ENCODE results near the gene NOXO1. TPM values are rescaled to one million over a fixed set of nuclear protein-coding genes. Genes with fewer than 3 reads are reported as not detected.

NOXO1 gene
- total and polyA plus RNA-seq, 9 of the 15 experiments (the other 6 are each of a cell fraction or from before 2014, with no cell fraction given) = not detected

- WGBS (ENCODE audit: insufficient coverage, low coverage, missing lambda C conversion rate) = 9% methylated on average over 30 of the region's 53 CpGs
- in situ Hi-C loops (cut with MboI) (loop anchor here (5.0 kb wide), 1 partner anchor 119 kb away; no protein-coding TSS in a partner anchor), intact Hi-C loops (cut with micrococcal nuclease) (loop anchor here (1.0 to 5.0 kb wide), 2 partner anchors 117 to 244 kb away; partner anchors contain the start of gene RNPS1)
- peaks cover 15% of the 10 kb centered on the region for H3K79me2 ChIP-seq (ENCODE audit: control insufficient read depth, insufficient read depth, low read length)
- H3K27me3 ChIP-seq (ENCODE audit: control insufficient read depth in 2 of 2, insufficient read depth in 2 of 2, low read length in 2 of 2) = no peaks in the 10 kb centered on the region
- POLR2A ChIA-PET = interaction anchor here (0.6 to 3.3 kb wide), 3 partner anchors 9 to 131 kb away, joined by 4 to 35 read pairs (median 4); partner anchors contain the start of gene TRAF7
- ATAC-seq (peak; percentile 85), FAIRE-seq (peak; percentile 94), DNase-seq (ENCODE audit: extremely low read depth in 1 of 4, low spot score in 3 of 4) (peak; percentile 90 to 96 (median 92))
- H3K4me3 ChIP-seq = peak overlapping the region; percentile 41
- H3K9ac ChIP-seq (ENCODE audit: insufficient read depth in 1 of 2, low read depth in 2 of 2, low read length in 2 of 2) = peak overlapping the region; percentile 48 to 89; a peak in 3 of 4 replicates
- peak overlapping the region; percentile 87 for H3K4me2 ChIP-seq (ENCODE audit: insufficient read depth, low read length)
- peak overlapping the region; percentile 99 for H2AFZ ChIP-seq (ENCODE audit: low read depth, low read length)
- BruUV-seq (replicated peaks) = no TSS peak
- peak overlapping the region; percentile 76 for H3K27ac ChIP-seq (ENCODE audit: extremely low read depth, low read depth, low read length)
- no peaks in the 10 kb centered on the region for H3K9me1 ChIP-seq (ENCODE audit: control insufficient read depth, insufficient read depth, low read length)
- CTCF ChIA-PET (ENCODE audit: low intra/inter-chr PET ratio) = interaction anchor here (0.7 to 2.1 kb wide), 5 partner anchors 24 to 132 kb away, joined by 3 to 15 read pairs (median 5); partner anchors contain the start of genes NTHL1, TRAF7 and TSC2
- peaks cover 22 to 80% of the 10 kb centered on the region in 2 experiments; a peak in 4 of 5 replicates for H3K4me1 ChIP-seq (replicated peaks in 1 of 2; ENCODE audit: control insufficient read depth in 2 of 2, insufficient read depth in 2 of 2, low read length in 2 of 2)
- no peaks in the 10 kb centered on the region for H3K36me3 ChIP-seq (ENCODE audit: control insufficient read depth, insufficient read depth, low read length)
- no peaks in the 10 kb centered on the region for H3K9me3 ChIP-seq (replicated peaks; ENCODE audit: control insufficient read depth, insufficient read depth, low read depth, low read length)
- 0 out of 2 replicates have a peak, but pooled peaks cover 7% of the 10 kb centered on the region for H4K20me1 ChIP-seq (replicated peaks; ENCODE audit: control insufficient read depth, insufficient read depth, low read length)
- TF ChIP-seq MYC (IDR thresholded peaks at IDR 0.05; ENCODE audit: low read depth, low read length) (peak; percentile 64; the same call in 1 of the 2 replicates), MYC (CRISPR knock-in tag; IDR thresholded peaks at IDR 0.05; ENCODE audit: borderline replicate concordance, low read depth) (no peak), NEUROD1 (IDR thresholded peaks at IDR 0.05; ENCODE audit: borderline replicate concordance, low read depth, low read length, partially characterized antibody) (peak; percentile 53), E2F1 (CRISPR knock-in tag; IDR thresholded peaks at IDR 0.05) (peak; percentile 69), ZFX (CRISPR knock-in tag; IDR thresholded peaks at IDR 0.05) (peak; percentile 79), TAF1 (IDR thresholded peaks at IDR 0.05; ENCODE audit: control insufficient read depth, extremely low read depth, insufficient read depth, low read length, severe bottlenecking) (peak; percentile 12), POLR2A (conservative IDR thresholded peaks at IDR 0.05) (peak; percentile 69), MED1 (CRISPR knock-in tag; IDR thresholded peaks at IDR 0.05; ENCODE audit: borderline replicate concordance) (0 out of 2 replicates have a peak, but pooled peaks have one; percentile 40), ZNF551 (CRISPR knock-in tag; IDR thresholded peaks at IDR 0.05) (no peak), HNRNPLL (IDR thresholded peaks at IDR 0.05; ENCODE audit: low read depth, low read length, poor library complexity, severe bottlenecking) (peak; percentile 44), SIN3A (IDR thresholded peaks at IDR 0.05; ENCODE audit: borderline replicate concordance in 2 of 2, control insufficient read depth in 1 of 2, low read depth in 2 of 2, low read length in 2 of 2) (peak; percentile 23 to 45; a peak in 2 of 4 replicates), MCM5 (IDR thresholded peaks at IDR 0.05; ENCODE audit: low read depth) (no peak), ZNF583 (CRISPR knock-in tag; IDR thresholded peaks at IDR 0.05) (0 out of 2 replicates have a peak, but pooled peaks have one; percentile 20), ZSCAN29 (IDR thresholded peaks at IDR 0.05) (no peak)
- TF ChIP-seq, protein P1, sequence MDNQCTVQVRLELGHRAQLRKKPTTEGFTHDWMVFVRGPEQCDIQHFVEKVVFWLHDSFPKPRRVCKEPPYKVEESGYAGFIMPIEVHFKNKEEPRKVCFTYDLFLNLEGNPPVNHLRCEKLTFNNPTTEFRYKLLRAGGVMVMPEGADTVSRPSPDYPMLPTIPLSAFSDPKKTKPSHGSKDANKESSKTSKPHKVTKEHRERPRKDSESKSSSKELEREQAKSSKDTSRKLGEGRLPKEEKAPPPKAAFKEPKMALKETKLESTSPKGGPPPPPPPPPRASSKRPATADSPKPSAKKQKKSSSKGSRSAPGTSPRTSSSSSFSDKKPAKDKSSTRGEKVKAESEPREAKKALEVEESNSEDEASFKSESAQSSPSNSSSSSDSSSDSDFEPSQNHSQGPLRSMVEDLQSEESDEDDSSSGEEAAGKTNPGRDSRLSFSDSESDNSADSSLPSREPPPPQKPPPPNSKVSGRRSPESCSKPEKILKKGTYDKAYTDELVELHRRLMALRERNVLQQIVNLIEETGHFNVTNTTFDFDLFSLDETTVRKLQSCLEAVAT (IDR thresholded peaks at IDR 0.05) = no peak
- TF ChIP-seq, protein P2, sequence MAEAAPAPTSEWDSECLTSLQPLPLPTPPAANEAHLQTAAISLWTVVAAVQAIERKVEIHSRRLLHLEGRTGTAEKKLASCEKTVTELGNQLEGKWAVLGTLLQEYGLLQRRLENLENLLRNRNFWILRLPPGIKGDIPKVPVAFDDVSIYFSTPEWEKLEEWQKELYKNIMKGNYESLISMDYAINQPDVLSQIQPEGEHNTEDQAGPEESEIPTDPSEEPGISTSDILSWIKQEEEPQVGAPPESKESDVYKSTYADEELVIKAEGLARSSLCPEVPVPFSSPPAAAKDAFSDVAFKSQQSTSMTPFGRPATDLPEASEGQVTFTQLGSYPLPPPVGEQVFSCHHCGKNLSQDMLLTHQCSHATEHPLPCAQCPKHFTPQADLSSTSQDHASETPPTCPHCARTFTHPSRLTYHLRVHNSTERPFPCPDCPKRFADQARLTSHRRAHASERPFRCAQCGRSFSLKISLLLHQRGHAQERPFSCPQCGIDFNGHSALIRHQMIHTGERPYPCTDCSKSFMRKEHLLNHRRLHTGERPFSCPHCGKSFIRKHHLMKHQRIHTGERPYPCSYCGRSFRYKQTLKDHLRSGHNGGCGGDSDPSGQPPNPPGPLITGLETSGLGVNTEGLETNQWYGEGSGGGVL (CRISPR knock-in tag; IDR thresholded peaks at IDR 0.05) = no peak
These were observed 42.1 kb upstream of the NOXO1 start for GRCh38 chr16:2023092-2024031.

Measured in K562 (cell line).